UCSD-AML1 (cell line): Measurements from ENCODE around the gene HSPA12B.

ENCODE experiments used
- DNase-seq: peaks from one replicate; lab custom pipeline; 2025; ENCODE audit not compliant: unreplicated experiment; lab: John Stamatoyannopoulos, UW

Gene HSPA12B

GRCh38 chr20:3801299-3801698, 68.8 kb downstream of the HSPA12B start:
- no peak for DNase-seq

GRCh38 chr20:3801846-3802245, 69.4 kb downstream of the HSPA12B start:
- DNase-seq, result no peak
